Fibroblast of lung (primary cell): Measurements from ENCODE around the gene JMJD4. TPM values are rescaled to one million over a fixed set of nuclear protein-coding genes. Genes with fewer than 3 reads are reported as not detected.

Experiments used
- DNase-seq, 2 donors: peaks; one replicate each; pipeline versions ENCODE4 v3.0.0 to v3.0.0-alpha.2; 2010; ENCODE audit warnings: low read depth in 2 of 2
- H2AFZ ChIP-seq: 2 replicates; pipeline ENCODE4 v1.5.1; 2012; ENCODE audit warnings: low read length, control low read depth, inconsistent platforms
- H3K27ac ChIP-seq: 2 replicates; pipeline ENCODE4 v1.5.1; 2011; ENCODE audit warnings: low read length, control low read depth; ENCODE audit not compliant: insufficient read depth
- H3K27me3 ChIP-seq: 2 replicates; pipeline ENCODE4 v1.5.1; 2011; ENCODE audit warnings: mild to moderate bottlenecking, low read length; ENCODE audit not compliant: control insufficient read depth, insufficient read depth
- H3K36me3 ChIP-seq: 2 replicates; pipeline ENCODE4 v1.5.1; 2011; ENCODE audit warnings: low read length; ENCODE audit not compliant: control insufficient read depth, insufficient read depth
- H3K4me1 ChIP-seq: 2 replicates; pipeline ENCODE4 v1.5.1; 2011; ENCODE audit warnings: low read length; ENCODE audit not compliant: control insufficient read depth, insufficient read depth; ENCODE audit errors: extremely low read depth
- H3K4me2 ChIP-seq: 2 replicates; pipeline ENCODE4 v1.5.1; 2011; ENCODE audit warnings: low read length, control low read depth; ENCODE audit not compliant: insufficient read depth; ENCODE audit errors: extremely low read depth
- H3K4me3 ChIP-seq, 4 experiments: fragments of 200-600 bp in 1 of 4; sonication (generic) in 1 of 4; replicated peaks in 1 of 4; 2 replicates each; pipeline ENCODE4 v1.5.1; 2011 to 2016; ENCODE audit warnings: low read length in 4 of 4, low read depth in 3 of 4, mild to moderate bottlenecking in 3 of 4, control low read depth in 2 of 4, inconsistent platforms in 1 of 4, mixed read lengths in 1 of 4; ENCODE audit not compliant: insufficient read depth in 1 of 4; ENCODE audit errors: control extremely low read depth in 1 of 4
- H3K79me2 ChIP-seq: 2 replicates; pipeline ENCODE4 v1.5.1; 2012; ENCODE audit warnings: mild to moderate bottlenecking, low read length, inconsistent platforms; ENCODE audit not compliant: control insufficient read depth, insufficient read depth
- H3K9ac ChIP-seq: 2 replicates; pipeline ENCODE4 v1.5.1; 2011; ENCODE audit warnings: mild to moderate bottlenecking, low read length, control low read depth; ENCODE audit not compliant: insufficient read depth
- H3K9me3 ChIP-seq: 2 replicates; pipeline ENCODE4 v1.5.1; 2012; ENCODE audit warnings: low read depth, low read length; ENCODE audit not compliant: control insufficient read depth, insufficient read depth
- H4K20me1 ChIP-seq: 2 replicates; pipeline ENCODE4 v1.5.1; 2011; ENCODE audit warnings: low read length; ENCODE audit not compliant: control insufficient read depth, insufficient read depth; ENCODE audit errors: extremely low read depth
- EZH2 ChIP-seq: IDR thresholded peaks from 2 replicates; pipeline ENCODE4 v1.5.1; 2012; ENCODE audit warnings: low read length, control low read depth, mild to moderate bottlenecking; ENCODE audit errors: missing control alignments
- polyA plus RNA-seq, 2 donors: library from polyadenylated mRNA; depleted of rRNA in 1 of 2; stranded (reverse) in 1 of 2; unstranded in 1 of 2; fragments of >200 nt; gene quantifications; 2 replicates each; pipeline ENCODE4 v1.2.1, GENCODE V29; 2011 to 2012; ENCODE audit warnings: missing spikeins in 1 of 2
- total RNA-seq: library from RNA; depleted of rRNA; stranded (reverse); fragments of >200 nt; gene quantifications from 2 replicates; pipeline ENCODE4 v1.2.1, GENCODE V29; 2014
- TF ChIP-seq, protein P1 (sequence below), 2 donors: IDR thresholded peaks in 1 of 2; conservative IDR thresholded peaks in 1 of 2; 1 replicate in 1 of 2; 2 replicates in 1 of 2; pipeline ENCODE4 v1.5.1; 2011 to 2012; ENCODE audit warnings: low read length in 2 of 2, control low read depth in 1 of 2, inconsistent platforms in 1 of 2, low read depth in 1 of 2, mild to moderate bottlenecking in 1 of 2

Gene JMJD4
- total and polyA plus RNA-seq, 2 donors (not counting 1 experiment from before 2014, with no cell fraction given), result 12.1 to 26.4 TPM

DNA sequence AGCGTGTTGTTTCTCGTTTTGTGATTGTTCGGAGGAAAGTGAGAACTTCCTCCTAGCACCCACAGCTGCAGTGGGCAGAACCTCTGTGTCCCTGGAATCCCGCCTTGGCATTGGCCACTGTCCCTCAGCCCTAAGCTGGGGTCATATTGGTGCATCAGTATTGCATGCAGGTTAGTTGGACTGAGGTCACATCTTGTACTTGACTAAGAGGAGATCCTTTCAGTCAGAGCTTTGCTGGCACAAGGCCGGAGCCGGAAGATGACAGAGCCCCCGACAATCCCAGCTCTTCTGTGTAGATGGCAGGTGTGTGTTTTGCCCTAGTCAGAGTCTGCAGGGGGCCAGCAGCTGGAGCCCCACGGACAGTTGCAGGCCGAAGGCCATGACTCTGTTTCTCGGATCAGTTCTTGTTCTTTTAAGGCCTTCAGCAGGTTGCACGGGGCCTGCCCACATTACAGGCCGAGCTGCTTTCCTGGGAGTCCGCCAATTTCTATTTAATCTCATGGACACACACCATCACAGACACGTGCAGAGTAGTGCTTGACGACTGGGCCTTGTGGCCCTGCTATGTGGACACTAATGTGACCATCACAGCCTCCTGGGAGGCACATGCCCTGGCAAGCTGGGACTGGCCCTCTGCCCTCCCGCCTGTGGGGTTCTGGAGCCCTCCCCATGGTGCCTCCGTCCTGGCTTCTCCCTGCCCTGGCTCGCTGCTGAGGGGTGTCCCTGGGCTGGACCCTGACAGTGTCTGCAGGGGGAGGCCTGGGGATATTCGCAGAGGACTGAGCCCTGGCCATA, 15.0 kb upstream of the JMJD4 start:
- Histone ChIP-seq H2AFZ (no peak overlapping the region), H3K9ac (no peak overlapping the region), H4K20me1 (no peaks in the 10 kb centered on the region), H3K4me1 (no peaks in the 10 kb centered on the region), H3K36me3 (peaks cover 14% of the 10 kb centered on the region), H3K4me3 (no peak overlapping the region), H3K4me2 (no peak overlapping the region), H3K79me2 (peaks cover 16% of the 10 kb centered on the region), H3K27me3 (no peaks in the 10 kb centered on the region), H3K9me3 (no peaks in the 10 kb centered on the region), H3K27ac (no peak overlapping the region)
- no peak for DNase-seq
- TF ChIP-seq EZH2, result no peak
- TF ChIP-seq, protein P1, sequence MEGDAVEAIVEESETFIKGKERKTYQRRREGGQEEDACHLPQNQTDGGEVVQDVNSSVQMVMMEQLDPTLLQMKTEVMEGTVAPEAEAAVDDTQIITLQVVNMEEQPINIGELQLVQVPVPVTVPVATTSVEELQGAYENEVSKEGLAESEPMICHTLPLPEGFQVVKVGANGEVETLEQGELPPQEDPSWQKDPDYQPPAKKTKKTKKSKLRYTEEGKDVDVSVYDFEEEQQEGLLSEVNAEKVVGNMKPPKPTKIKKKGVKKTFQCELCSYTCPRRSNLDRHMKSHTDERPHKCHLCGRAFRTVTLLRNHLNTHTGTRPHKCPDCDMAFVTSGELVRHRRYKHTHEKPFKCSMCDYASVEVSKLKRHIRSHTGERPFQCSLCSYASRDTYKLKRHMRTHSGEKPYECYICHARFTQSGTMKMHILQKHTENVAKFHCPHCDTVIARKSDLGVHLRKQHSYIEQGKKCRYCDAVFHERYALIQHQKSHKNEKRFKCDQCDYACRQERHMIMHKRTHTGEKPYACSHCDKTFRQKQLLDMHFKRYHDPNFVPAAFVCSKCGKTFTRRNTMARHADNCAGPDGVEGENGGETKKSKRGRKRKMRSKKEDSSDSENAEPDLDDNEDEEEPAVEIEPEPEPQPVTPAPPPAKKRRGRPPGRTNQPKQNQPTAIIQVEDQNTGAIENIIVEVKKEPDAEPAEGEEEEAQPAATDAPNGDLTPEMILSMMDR (conservative IDR thresholded peaks at IDR 0.05 in 1 of 2, IDR thresholded peaks at IDR 0.05 in 1 of 2; ENCODE audit: low read depth in 1 of 2, low read length in 2 of 2), result no peak

DNA sequence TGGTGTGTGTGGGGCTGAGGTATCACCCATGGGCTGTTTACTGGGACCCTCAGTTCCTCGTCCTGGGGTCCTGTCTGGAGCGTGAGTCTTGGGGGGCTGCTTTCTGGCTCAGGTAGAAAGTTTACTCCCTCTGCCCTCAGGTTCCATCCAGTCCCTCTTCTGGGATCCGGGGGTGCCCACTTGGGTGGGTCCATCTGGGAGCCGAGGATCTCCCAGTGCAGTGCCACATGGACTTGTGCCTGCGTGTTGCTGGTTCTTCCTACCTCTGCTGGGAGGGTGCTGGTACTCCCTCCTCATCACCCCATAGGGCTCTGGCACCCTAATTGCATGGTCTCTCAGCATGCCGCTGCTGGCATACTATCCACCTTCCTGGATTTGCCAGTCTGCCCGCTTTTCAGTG, 14.1 kb upstream of the JMJD4 start:
- no peak for TF ChIP-seq EZH2
- TF ChIP-seq, protein P1 (conservative IDR thresholded peaks at IDR 0.05 in 1 of 2, IDR thresholded peaks at IDR 0.05 in 1 of 2; ENCODE audit: low read depth in 1 of 2, low read length in 2 of 2), result no peak
- no peak for DNase-seq
- H4K20me1 ChIP-seq, result no peaks in the 10 kb centered on the region

GRCh38 chr1:227748496-227749182, 13.5 kb upstream of the JMJD4 start:
- Histone ChIP-seq H3K4me1 (no peaks in the 10 kb centered on the region), H3K36me3 (peaks cover 14% of the 10 kb centered on the region), H3K27me3 (no peaks in the 10 kb centered on the region), H3K9me3 (no peaks in the 10 kb centered on the region), H3K27ac (no peak overlapping the region), H3K4me2 (no peak overlapping the region), H4K20me1 (no peaks in the 10 kb centered on the region), H2AFZ (no peak overlapping the region), H3K4me3 (no peak overlapping the region), H3K9ac (no peak overlapping the region), H3K79me2 (peaks cover 17% of the 10 kb centered on the region)
- no peak for DNase-seq
- TF ChIP-seq EZH2, result no peak
- TF ChIP-seq, protein P1 (conservative IDR thresholded peaks at IDR 0.05 in 1 of 2, IDR thresholded peaks at IDR 0.05 in 1 of 2; ENCODE audit: low read depth in 1 of 2, low read length in 2 of 2), result no peak

More for the DNA sequence above, 14.1 kb upstream of the JMJD4 start:
- Histone ChIP-seq H3K27me3 (no peaks in the 10 kb centered on the region), H3K79me2 (peaks cover 17% of the 10 kb centered on the region), H3K9ac (no peak overlapping the region), H3K9me3 (no peaks in the 10 kb centered on the region), H3K27ac (no peak overlapping the region), H2AFZ (no peak overlapping the region), H3K36me3 (peaks cover 14% of the 10 kb centered on the region), H3K4me1 (no peaks in the 10 kb centered on the region), H3K4me2 (no peak overlapping the region), H3K4me3 (no peak overlapping the region)
